ENCODE data around the gene TBC1D10B.
"Not testable (repeated sequence)": the region's sequence is repeated elsewhere in the genome, so short reads cannot be mapped to it uniquely, and the experiment has no call there.

Gene TBC1D10B

GRCh38 chr16:30355144-30355953, 14.9 kb downstream of the TBC1D10B start, which contains the start of gene CD2BP2:
TSS of gene CD2BP2 (minus strand) at chr16:30355308. CDS start at chr16:30354681, 627 bp downstream.
- DNase-seq (ENCODE audit: low spot score) = peak; percentile 99

- DNase-seq (ENCODE audit: low spot score) = peak; percentile 25
Measured at GRCh38 chr16:30354423-30355143, 15.7 kb downstream of the TBC1D10B start.

- DNase-seq (ENCODE audit: low spot score) = no peak
Measured at GRCh38 chr16:30353438-30354129, 16.7 kb downstream of the TBC1D10B start.

GRCh38 chr16:30352488-30353401, 17.5 kb downstream of the TBC1D10B start:
- DNase-seq (ENCODE audit: low spot score) = no peak

- DNase-seq (ENCODE audit: low spot score) = peak; percentile 84
Measured at GRCh38 chr16:30351586-30352419, 18.5 kb downstream of the TBC1D10B start.

GRCh38 chr16:30351001-30351441, 19.3 kb downstream of the TBC1D10B start:
- no peak for DNase-seq (ENCODE audit: low spot score)

- no peak for DNase-seq (ENCODE audit: low spot score)
Measured at GRCh38 chr16:30350134-30350871, 20.0 kb downstream of the TBC1D10B start.

- DNase-seq (ENCODE audit: low spot score) = no peak
Measured at GRCh38 chr16:30349675-30350074, 20.6 kb downstream of the TBC1D10B start.

GRCh38 chr16:30348929-30349328, 21.4 kb downstream of the TBC1D10B start:
- no peak for DNase-seq (ENCODE audit: low spot score)

GRCh38 chr16:30348113-30348512, 22.2 kb downstream of the TBC1D10B start:
- no peak for DNase-seq (ENCODE audit: low spot score)

GRCh38 chr16:30346286-30346685, 24.0 kb downstream of the TBC1D10B start:
- DNase-seq (ENCODE audit: low spot score) = no peak

GRCh38 chr16:30343491-30343820, 26.8 kb downstream of the TBC1D10B start:
- not testable (repeated sequence) for DNase-seq (ENCODE audit: low spot score)

GRCh38 chr16:30342751-30343490, 27.4 kb downstream of the TBC1D10B start:
- no peak for DNase-seq (ENCODE audit: low spot score)

- DNase-seq (ENCODE audit: low spot score) = not testable (repeated sequence)
Measured at GRCh38 chr16:30341971-30342370, 28.3 kb downstream of the TBC1D10B start.

GRCh38 chr16:30340621-30341020, 29.7 kb downstream of the TBC1D10B start:
- peak; percentile 70 for DNase-seq (ENCODE audit: low spot score)

- DNase-seq (ENCODE audit: low spot score) = not testable (repeated sequence)
Measured at GRCh38 chr16:30338715-30339114, 31.6 kb downstream of the TBC1D10B start.

GRCh38 chr16:30337964-30338357, 32.3 kb downstream of the TBC1D10B start:
- not testable (repeated sequence) for DNase-seq (ENCODE audit: low spot score)

- no peak for DNase-seq (ENCODE audit: low spot score)
Measured at GRCh38 chr16:30335598-30336474, 34.5 kb downstream of the TBC1D10B start.
